Adrenal gland (tissue), 5 donors: ENCODE measurements around the gene PPP1R16B.

ENCODE experiments used
- POLR2A ChIP-seq, 2 donors: fragments of 450-650 bp; IDR thresholded peaks; one replicate each; pipeline ENCODE4 v1.6.1; 2017; ENCODE audit warnings: antibody characterized with exemption in 2 of 2, mild to moderate bottlenecking in 2 of 2, moderate library complexity in 1 of 2
- TF ChIP-seq, protein P1 (sequence below), 6 experiments: fragments of 450-650 bp in 4 of 6; fragments of 200-600 bp in 2 of 6; sonication (generic) in 1 of 6; IDR thresholded peaks; 1 replicate in 5 of 6; 2 replicates in 1 of 6; pipeline versions ENCODE4 v1.5.1 to v1.8.0; 2016 to 2021; ENCODE audit warnings: antibody characterized with exemption in 6 of 6, mild to moderate bottlenecking in 2 of 6, moderate library complexity in 1 of 6
- donor health status: DM: no; HTN: no; CAD: no.

GRCh38 chr20:38809942-38810341 is 4.4 kb downstream of the PPP1R16B start:
- TF ChIP-seq, protein P1, sequence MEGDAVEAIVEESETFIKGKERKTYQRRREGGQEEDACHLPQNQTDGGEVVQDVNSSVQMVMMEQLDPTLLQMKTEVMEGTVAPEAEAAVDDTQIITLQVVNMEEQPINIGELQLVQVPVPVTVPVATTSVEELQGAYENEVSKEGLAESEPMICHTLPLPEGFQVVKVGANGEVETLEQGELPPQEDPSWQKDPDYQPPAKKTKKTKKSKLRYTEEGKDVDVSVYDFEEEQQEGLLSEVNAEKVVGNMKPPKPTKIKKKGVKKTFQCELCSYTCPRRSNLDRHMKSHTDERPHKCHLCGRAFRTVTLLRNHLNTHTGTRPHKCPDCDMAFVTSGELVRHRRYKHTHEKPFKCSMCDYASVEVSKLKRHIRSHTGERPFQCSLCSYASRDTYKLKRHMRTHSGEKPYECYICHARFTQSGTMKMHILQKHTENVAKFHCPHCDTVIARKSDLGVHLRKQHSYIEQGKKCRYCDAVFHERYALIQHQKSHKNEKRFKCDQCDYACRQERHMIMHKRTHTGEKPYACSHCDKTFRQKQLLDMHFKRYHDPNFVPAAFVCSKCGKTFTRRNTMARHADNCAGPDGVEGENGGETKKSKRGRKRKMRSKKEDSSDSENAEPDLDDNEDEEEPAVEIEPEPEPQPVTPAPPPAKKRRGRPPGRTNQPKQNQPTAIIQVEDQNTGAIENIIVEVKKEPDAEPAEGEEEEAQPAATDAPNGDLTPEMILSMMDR (IDR thresholded peaks at IDR 0.05) = no peak
- no peak for TF ChIP-seq POLR2A (IDR thresholded peaks at IDR 0.05)
